ENCODE measurements around the gene KLKB1.

DNA sequence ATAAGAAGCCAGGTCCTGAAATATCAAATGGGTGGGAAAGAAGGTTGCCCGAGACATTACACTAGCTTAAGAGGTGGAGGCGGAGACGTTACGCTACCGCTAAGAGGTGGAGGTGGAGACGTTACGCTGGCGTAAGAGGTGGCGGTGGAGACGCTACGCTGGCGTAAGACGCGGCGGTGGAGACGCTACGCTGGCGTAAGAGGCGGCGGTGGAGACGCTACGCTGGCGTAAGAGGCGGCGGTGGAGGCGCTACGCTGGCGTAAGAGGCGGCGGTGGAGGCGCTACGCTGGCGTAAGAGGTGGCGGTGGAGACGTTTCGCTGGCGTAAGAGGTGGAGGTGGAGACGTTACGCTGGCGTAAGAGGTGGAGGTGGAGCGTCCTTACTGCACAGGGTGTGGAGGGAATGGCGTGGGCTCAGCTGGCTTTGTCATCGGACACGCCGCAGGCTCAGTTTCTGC, 23.2 kb upstream of the KLKB1 start:
- TF ChIP-seq, protein P1, sequence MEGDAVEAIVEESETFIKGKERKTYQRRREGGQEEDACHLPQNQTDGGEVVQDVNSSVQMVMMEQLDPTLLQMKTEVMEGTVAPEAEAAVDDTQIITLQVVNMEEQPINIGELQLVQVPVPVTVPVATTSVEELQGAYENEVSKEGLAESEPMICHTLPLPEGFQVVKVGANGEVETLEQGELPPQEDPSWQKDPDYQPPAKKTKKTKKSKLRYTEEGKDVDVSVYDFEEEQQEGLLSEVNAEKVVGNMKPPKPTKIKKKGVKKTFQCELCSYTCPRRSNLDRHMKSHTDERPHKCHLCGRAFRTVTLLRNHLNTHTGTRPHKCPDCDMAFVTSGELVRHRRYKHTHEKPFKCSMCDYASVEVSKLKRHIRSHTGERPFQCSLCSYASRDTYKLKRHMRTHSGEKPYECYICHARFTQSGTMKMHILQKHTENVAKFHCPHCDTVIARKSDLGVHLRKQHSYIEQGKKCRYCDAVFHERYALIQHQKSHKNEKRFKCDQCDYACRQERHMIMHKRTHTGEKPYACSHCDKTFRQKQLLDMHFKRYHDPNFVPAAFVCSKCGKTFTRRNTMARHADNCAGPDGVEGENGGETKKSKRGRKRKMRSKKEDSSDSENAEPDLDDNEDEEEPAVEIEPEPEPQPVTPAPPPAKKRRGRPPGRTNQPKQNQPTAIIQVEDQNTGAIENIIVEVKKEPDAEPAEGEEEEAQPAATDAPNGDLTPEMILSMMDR (IDR thresholded peaks at IDR 0.05), result no peak
- TF ChIP-seq POLR2A (IDR thresholded peaks at IDR 0.05), result no peak
